A549 (cell line): ENCODE data around the gene RNF213. TPM values are rescaled to one million over a fixed set of nuclear protein-coding genes. Genes with fewer than 3 reads are reported as not detected.

ENCODE experiments used
- ATAC-seq, 2 experiments: fragments of 200-7000 bp in 1 of 2; fragments of >200 bp in 1 of 2; cut with Nextera tagmentation in 1 of 2; cut with Tn5 transposase in 1 of 2; 3 replicates each; pipeline versions ENCODE4 v1.8.0 to v1.9.1; 2018 to 2020; ENCODE audit warnings: mild to moderate bottlenecking in 1 of 2, moderate library complexity in 1 of 2
- CTCF ChIA-PET: fragments of 300-600 bp; sonication (Branson Sonifier 250); formaldehyde crosslinking; extraction: SDS; loops from one replicate; lab custom pipeline; 2021; ENCODE audit warnings: antibody characterized with exemption, inconsistent platforms; lab: Yijun Ruan, JAX
- POLR2A ChIA-PET: fragments of 350-600 bp; formaldehyde crosslinking; extraction: SDS; loops from one replicate; lab custom pipeline; 2021; ENCODE audit warnings: antibody characterized with exemption, inconsistent platforms; lab: Yijun Ruan, JAX
- DNase-seq, 2 experiments: peaks; one replicate each; pipeline versions ENCODE4 v3.0.0 to v3.0.0-alpha.2; 2011 to 2016; ENCODE audit warnings: low read depth in 1 of 2, low spot score in 1 of 2
- FAIRE-seq: peaks from 2 replicates; lab custom pipeline; 2011; peaks lifted over from hg19 to GRCh38; lab: Jason Lieb, UNC
- H3K27ac ChIP-seq, 2 experiments: fragments of >200 bp; sonication (Bioruptor Twin); formaldehyde crosslinking; 3 replicates each; pipeline ENCODE4 v1.5.1; 2016 to 2017
- H3K4me1 ChIP-seq: fragments of >200 bp; sonication (Bioruptor Twin); formaldehyde crosslinking; 3 replicates; pipeline ENCODE4 v1.6.1; 2016
- H3K4me2 ChIP-seq: fragments of >200 bp; sonication (Bioruptor Twin); formaldehyde crosslinking; 3 replicates; pipeline ENCODE4 v1.6.1; 2016
- H3K4me3 ChIP-seq: fragments of >200 bp; sonication (Bioruptor Twin); formaldehyde crosslinking; 3 replicates; pipeline ENCODE4 v1.5.1; 2016
- H3K9me3 ChIP-seq: fragments of >200 bp; sonication (Bioruptor Twin); formaldehyde crosslinking; 3 replicates; pipeline ENCODE4 v1.6.1; 2016
- BHLHE40 ChIP-seq: IDR thresholded peaks from 2 replicates; pipeline ENCODE4 v1.6.1; 2012; ENCODE audit warnings: low read depth, low read length, inconsistent platforms
- FOSL2 ChIP-seq, 2 experiments: fragments of 450-650 bp in 1 of 2; fragments of >200 bp in 1 of 2; sonication (Bioruptor Twin) in 1 of 2; formaldehyde crosslinking; IDR thresholded peaks; 2 replicates each; pipeline versions ENCODE4 v1.5.0 to v1.6.1; 2016 to 2020; ENCODE audit warnings: mild to moderate bottlenecking in 1 of 2, moderate library complexity in 1 of 2
- FOXS1 ChIP-seq: fragments of 250-450 bp; sonication (Bioruptor Pico); IDR thresholded peaks from 2 replicates; pipeline ENCODE4 v1.5.0; 2020; ENCODE audit warnings: mild to moderate bottlenecking, moderate library complexity
- HOXA7 ChIP-seq: fragments of 250-450 bp; sonication (Bioruptor Pico); IDR thresholded peaks from 2 replicates; pipeline ENCODE4 v1.5.0; 2020; ENCODE audit warnings: mild to moderate bottlenecking, moderate library complexity
- HOXB13 ChIP-seq: fragments of 250-450 bp; sonication (Bioruptor Pico); IDR thresholded peaks from 2 replicates; pipeline ENCODE4 v1.5.0; 2020; ENCODE audit warnings: low read depth, mild to moderate bottlenecking, moderate library complexity
- HOXB5 ChIP-seq: fragments of 250-450 bp; sonication (Bioruptor Pico); IDR thresholded peaks from 2 replicates; pipeline ENCODE4 v1.5.0; 2020; ENCODE audit warnings: mild to moderate bottlenecking, moderate library complexity
- JUN ChIP-seq, 2 experiments: fragments of >200 bp; sonication (Bioruptor Twin); formaldehyde crosslinking; IDR thresholded peaks; 2 replicates in 1 of 2; 3 replicates in 1 of 2; pipeline ENCODE4 v1.6.1; 2016 to 2017
- KDM1A ChIP-seq: fragments of 200-600 bp; sonication (generic); IDR thresholded peaks from 2 replicates; pipeline ENCODE4 v1.6.1; 2016; ENCODE audit warnings: low read depth, mild to moderate bottlenecking
- KDM5A ChIP-seq: fragments of 200-600 bp; sonication (generic); IDR thresholded peaks from 2 replicates; pipeline ENCODE4 v1.6.1; 2016; ENCODE audit warnings: antibody characterized with exemption, mild to moderate bottlenecking
- MAFK ChIP-seq: fragments of 450-650 bp; IDR thresholded peaks from 2 replicates; pipeline ENCODE4 v1.6.1; 2014; ENCODE audit not compliant: partially characterized antibody
- NR3C1 ChIP-seq: fragments of >200 bp; sonication (Bioruptor Twin); formaldehyde crosslinking; IDR thresholded peaks from 3 replicates; pipeline ENCODE4 v1.6.1; 2017
- WGBS: methylation state at CpG from one replicate; pipeline ENCODE4 v1.1.6; 2017; ENCODE audit errors: missing lambda C conversion rate; 5-methylcytosine and 5-hydroxymethylcytosine counted together
- polyA plus RNA-seq, 4 experiments: library from polyadenylated mRNA; depleted of rRNA in 3 of 4; stranded (reverse); fragments of >200 nt; fragmentation: RNase III in 1 of 4; extraction: RNeasy Plus Mini Kit Qiagen cat#74134 plus additional on column Dnase treatment in 1 of 4; gene quantifications; 2 replicates in 3 of 4; 3 replicates in 1 of 4; pipeline ENCODE4 v1.2.3, GENCODE V29; 2011 to 2017
- TF ChIP-seq, protein P1 (sequence below): fragments of 250-450 bp; sonication (Bioruptor Pico); IDR thresholded peaks from 2 replicates; pipeline ENCODE4 v1.5.0; 2020; ENCODE audit warnings: low read depth, mild to moderate bottlenecking, moderate library complexity
- TF ChIP-seq, protein P2 (sequence below): fragments of >200 bp; sonication (Bioruptor Twin); formaldehyde crosslinking; IDR thresholded peaks from 2 replicates; pipeline ENCODE4 v1.6.1; 2016
- TF ChIP-seq, protein P3 (sequence below): IDR thresholded peaks from 2 replicates; pipeline ENCODE4 v1.6.1; 2012; ENCODE audit warnings: low read depth, borderline replicate concordance
- TF ChIP-seq, protein P4 (sequence below): fragments of 200-600 bp; sonication (generic); IDR thresholded peaks from 2 replicates; pipeline ENCODE4 v1.6.1; 2016; ENCODE audit warnings: antibody characterized with exemption, mild to moderate bottlenecking, moderate library complexity

The RNF213 gene
- polyA plus RNA-seq, 2 of the 4 experiments (the other 2 are of a cell fraction): 59.1 to 127 TPM

DNA sequence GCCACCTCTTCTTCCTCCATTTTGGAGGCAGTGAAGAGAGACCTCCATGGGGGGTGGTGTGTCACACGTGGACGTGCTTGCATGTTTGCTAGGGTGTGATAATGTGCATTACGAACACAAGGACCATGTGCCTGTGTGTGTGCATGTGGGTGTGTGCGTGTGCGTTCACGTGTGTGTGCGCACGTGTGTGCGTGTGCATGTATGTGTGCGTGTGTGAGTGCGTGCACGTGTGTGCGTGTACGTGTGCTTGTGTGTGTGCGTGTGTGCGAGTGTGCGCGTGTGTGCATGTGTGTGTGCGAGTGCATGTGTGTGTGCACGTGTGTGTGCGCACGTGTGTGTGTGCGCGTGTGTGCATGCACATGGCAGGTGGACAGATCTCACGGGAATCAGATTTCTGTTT, 29.5 kb downstream of the RNF213 start:
- no peaks in the 10 kb centered on the region for H3K9me3 ChIP-seq
- H3K4me1 ChIP-seq: no peaks in the 10 kb centered on the region
- CTCF ChIA-PET: interaction anchor here (1.3 to 1.8 kb wide), 2 partner anchors 44 to 94 kb away, joined by 3 to 7 read pairs; no protein-coding TSS in a partner anchor
- POLR2A ChIA-PET: no interaction called here
- 94% methylated on average over 25 of the region's 25 CpGs for WGBS
- H3K27ac ChIP-seq: no peak overlapping the region
- DNase-seq: no peak
- ATAC-seq: no peak
- no peak for TF ChIP-seq BHLHE40
- no peak for TF ChIP-seq NR3C1
- TF ChIP-seq, protein P1, sequence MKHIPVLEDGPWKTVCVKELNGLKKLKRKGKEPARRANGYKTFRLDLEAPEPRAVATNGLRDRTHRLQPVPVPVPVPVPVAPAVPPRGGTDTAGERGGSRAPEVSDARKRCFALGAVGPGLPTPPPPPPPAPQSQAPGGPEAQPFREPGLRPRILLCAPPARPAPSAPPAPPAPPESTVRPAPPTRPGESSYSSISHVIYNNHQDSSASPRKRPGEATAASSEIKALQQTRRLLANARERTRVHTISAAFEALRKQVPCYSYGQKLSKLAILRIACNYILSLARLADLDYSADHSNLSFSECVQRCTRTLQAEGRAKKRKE (CRISPR knock-in tag): no peak
- no peak for TF ChIP-seq FOSL2 (IDR thresholded peaks at IDR 0.05)
- no peak for TF ChIP-seq FOSL2 (CRISPR knock-in tag; IDR thresholded peaks at IDR 0.05)
- TF ChIP-seq KDM5A: no peak
- no peak for TF ChIP-seq FOXS1 (CRISPR knock-in tag)
- TF ChIP-seq, protein P2, sequence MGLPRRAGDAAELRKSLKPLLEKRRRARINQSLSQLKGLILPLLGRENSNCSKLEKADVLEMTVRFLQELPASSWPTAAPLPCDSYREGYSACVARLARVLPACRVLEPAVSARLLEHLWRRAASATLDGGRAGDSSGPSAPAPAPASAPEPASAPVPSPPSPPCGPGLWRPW: no peak
- TF ChIP-seq MAFK: no peak
- TF ChIP-seq JUN (IDR thresholded peaks at IDR 0.05): no peak
- TF ChIP-seq, protein P3, sequence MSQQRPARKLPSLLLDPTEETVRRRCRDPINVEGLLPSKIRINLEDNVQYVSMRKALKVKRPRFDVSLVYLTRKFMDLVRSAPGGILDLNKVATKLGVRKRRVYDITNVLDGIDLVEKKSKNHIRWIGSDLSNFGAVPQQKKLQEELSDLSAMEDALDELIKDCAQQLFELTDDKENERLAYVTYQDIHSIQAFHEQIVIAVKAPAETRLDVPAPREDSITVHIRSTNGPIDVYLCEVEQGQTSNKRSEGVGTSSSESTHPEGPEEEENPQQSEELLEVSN: no peak
- no peak overlapping the region for H3K4me3 ChIP-seq
- no peak overlapping the region for H3K4me2 ChIP-seq
- no peak for FAIRE-seq

DNA sequence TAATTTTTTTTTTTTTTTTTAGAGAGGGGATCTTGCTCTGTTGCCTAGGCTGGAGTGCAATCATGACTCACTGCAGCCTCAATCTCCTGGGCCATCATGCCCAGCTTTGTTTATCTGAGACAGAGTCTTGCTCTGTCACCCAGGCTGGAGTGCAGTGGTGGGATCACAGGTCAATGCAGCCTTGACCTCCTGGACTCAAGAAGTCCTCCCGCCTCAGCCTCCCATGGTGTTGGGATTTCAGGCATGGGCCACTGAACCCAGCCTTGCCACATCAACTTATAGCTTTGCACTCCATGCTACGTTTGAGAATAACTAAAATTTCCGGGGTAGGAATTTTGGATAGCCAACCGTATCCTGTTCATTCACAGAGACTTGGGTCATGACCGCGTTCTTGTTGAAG, 30.6 kb downstream of the RNF213 start:
- ChIA-PET POLR2A (no interaction called here), CTCF (interaction anchor here (0.6 to 1.8 kb wide), 5 partner anchors 9 to 286 kb away, joined by 3 to 7 read pairs (median 4); no protein-coding TSS in a partner anchor)
- H3K4me2 ChIP-seq: no peak overlapping the region
- H3K4me1 ChIP-seq: no peaks in the 10 kb centered on the region
- FAIRE-seq (no peak), ATAC-seq (no peak), DNase-seq (no peak)
- no peaks in the 10 kb centered on the region for H3K9me3 ChIP-seq
- no peak overlapping the region for H3K4me3 ChIP-seq
- 94% methylated on average over 6 of the region's 6 CpGs for WGBS
- H3K27ac ChIP-seq: no peak overlapping the region
- TF ChIP-seq HOXB5: no peak

DNA sequence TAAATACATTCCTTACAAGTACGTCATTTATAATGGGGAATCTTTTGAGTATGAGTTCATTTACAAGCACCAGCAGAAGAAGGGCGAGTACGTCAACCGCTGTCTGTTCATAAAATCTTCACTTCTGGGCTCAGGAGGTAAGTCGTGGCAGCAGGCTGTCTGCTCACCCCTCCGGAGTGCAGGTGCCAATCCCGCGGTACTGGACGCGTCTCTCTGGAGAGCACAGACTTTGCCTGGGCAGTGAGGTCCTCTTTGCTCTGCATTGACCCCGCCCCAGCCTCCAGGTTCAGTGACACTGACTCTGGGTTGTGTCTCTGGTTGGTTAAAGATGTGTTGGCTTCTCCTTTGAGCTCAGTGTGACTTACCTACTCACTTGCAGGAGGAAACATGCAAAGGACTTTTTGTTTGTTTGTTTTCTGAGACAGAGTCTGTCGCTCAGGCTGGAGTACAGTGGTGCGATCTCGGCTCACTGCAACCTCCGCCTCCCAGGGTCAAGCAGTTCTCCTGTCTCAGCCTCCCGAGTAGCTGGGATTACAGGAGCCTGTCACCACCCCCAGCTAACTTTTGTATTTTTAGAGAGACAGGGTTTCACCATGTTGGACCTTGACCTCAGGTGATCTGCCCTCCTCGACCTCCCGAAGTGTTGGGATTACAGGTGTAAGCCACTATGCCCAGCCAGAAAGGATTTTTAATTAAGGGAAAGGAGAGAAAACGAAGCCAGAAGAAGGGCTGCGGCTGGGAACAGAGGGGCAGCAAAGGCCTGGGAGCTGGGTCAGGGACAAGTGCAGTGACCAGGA, 31.2 kb downstream of the RNF213 start:
- no peak overlapping the region for H3K4me2 ChIP-seq
- POLR2A ChIA-PET: no interaction called here
- 93% methylated on average over 20 of the region's 20 CpGs for WGBS
- no peak for DNase-seq
- TF ChIP-seq HOXB13 (CRISPR knock-in tag) (no peak), JUN (IDR thresholded peaks at IDR 0.05) (no peak), HOXA7 (CRISPR knock-in tag) (no peak), KDM1A (no peak)
- TF ChIP-seq, protein P4, sequence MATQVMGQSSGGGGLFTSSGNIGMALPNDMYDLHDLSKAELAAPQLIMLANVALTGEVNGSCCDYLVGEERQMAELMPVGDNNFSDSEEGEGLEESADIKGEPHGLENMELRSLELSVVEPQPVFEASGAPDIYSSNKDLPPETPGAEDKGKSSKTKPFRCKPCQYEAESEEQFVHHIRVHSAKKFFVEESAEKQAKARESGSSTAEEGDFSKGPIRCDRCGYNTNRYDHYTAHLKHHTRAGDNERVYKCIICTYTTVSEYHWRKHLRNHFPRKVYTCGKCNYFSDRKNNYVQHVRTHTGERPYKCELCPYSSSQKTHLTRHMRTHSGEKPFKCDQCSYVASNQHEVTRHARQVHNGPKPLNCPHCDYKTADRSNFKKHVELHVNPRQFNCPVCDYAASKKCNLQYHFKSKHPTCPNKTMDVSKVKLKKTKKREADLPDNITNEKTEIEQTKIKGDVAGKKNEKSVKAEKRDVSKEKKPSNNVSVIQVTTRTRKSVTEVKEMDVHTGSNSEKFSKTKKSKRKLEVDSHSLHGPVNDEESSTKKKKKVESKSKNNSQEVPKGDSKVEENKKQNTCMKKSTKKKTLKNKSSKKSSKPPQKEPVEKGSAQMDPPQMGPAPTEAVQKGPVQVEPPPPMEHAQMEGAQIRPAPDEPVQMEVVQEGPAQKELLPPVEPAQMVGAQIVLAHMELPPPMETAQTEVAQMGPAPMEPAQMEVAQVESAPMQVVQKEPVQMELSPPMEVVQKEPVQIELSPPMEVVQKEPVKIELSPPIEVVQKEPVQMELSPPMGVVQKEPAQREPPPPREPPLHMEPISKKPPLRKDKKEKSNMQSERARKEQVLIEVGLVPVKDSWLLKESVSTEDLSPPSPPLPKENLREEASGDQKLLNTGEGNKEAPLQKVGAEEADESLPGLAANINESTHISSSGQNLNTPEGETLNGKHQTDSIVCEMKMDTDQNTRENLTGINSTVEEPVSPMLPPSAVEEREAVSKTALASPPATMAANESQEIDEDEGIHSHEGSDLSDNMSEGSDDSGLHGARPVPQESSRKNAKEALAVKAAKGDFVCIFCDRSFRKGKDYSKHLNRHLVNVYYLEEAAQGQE: no peak
- TF ChIP-seq, all 56 proteins: peak for 0
- H3K27ac ChIP-seq: no peak overlapping the region
- ATAC-seq: no peak
- no peaks in the 10 kb centered on the region for H3K4me1 ChIP-seq
- CTCF ChIA-PET: interaction anchor here (1.2 to 1.8 kb wide), 7 partner anchors 11 to 286 kb away, joined by 3 to 7 read pairs (median 3); no protein-coding TSS in a partner anchor
- FAIRE-seq: no peak
- no peaks in the 10 kb centered on the region for H3K9me3 ChIP-seq
- H3K4me3 ChIP-seq: no peak overlapping the region
